ENCODE measurements around the gene GPC3. TPM values are rescaled to one million over a fixed set of nuclear protein-coding genes. Genes with fewer than 3 reads are reported as not detected.

The GPC3 gene
- polyA plus RNA-seq, 1 experiment: not detected

GRCh38 chrX:134004084-134004483 is 18.7 kb upstream of the GPC3 start:
- CTCF ChIA-PET: no interaction called here
- H3K27me3 ChIP-seq (ENCODE audit: control insufficient read depth, insufficient read depth, low read length): no peaks in the 10 kb centered on the region
- peak; percentile 3 for DNase-seq (ENCODE audit: low read depth)
- H3K4me3 ChIP-seq (ENCODE audit: low read depth, low read length): no peak overlapping the region
- POLR2A ChIA-PET: no interaction called here
- no peak for TF ChIP-seq CTCF (IDR thresholded peaks at IDR 0.05; ENCODE audit: insufficient read depth, low read depth, low read length)
- H3K36me3 ChIP-seq (ENCODE audit: control insufficient read depth, insufficient read depth, low read length): no peaks in the 10 kb centered on the region

- no peaks in the 10 kb centered on the region for H3K36me3 ChIP-seq (ENCODE audit: control insufficient read depth, insufficient read depth, low read length)
- ChIA-PET CTCF (no interaction called here), POLR2A (no interaction called here)
- H3K27me3 ChIP-seq (ENCODE audit: control insufficient read depth, insufficient read depth, low read length): no peaks in the 10 kb centered on the region
- no peak overlapping the region for H3K4me3 ChIP-seq (ENCODE audit: low read depth, low read length)
- DNase-seq (ENCODE audit: low read depth): no peak
- TF ChIP-seq CTCF (IDR thresholded peaks at IDR 0.05; ENCODE audit: insufficient read depth, low read depth, low read length): no peak
Observed at GRCh38 chrX:134002921-134003615, 17.7 kb upstream of the GPC3 start.

GRCh38 chrX:134000260-134001245 is 15.2 kb upstream of the GPC3 start:
- Histone ChIP-seq H3K27me3 (ENCODE audit: control insufficient read depth, insufficient read depth, low read length) (no peaks in the 10 kb centered on the region), H3K36me3 (ENCODE audit: control insufficient read depth, insufficient read depth, low read length) (no peaks in the 10 kb centered on the region), H3K4me3 (ENCODE audit: low read depth, low read length) (no peak overlapping the region)
- ChIA-PET CTCF (no interaction called here), POLR2A (no interaction called here)
- no peak for DNase-seq (ENCODE audit: low read depth)
- TF ChIP-seq CTCF (IDR thresholded peaks at IDR 0.05; ENCODE audit: insufficient read depth, low read depth, low read length): no peak

GRCh38 chrX:133999031-133999705 is 13.8 kb upstream of the GPC3 start:
- TF ChIP-seq CTCF (IDR thresholded peaks at IDR 0.05; ENCODE audit: insufficient read depth, low read depth, low read length): no peak
- POLR2A ChIA-PET: no interaction called here
- no peak for DNase-seq (ENCODE audit: low read depth)
- H3K4me3 ChIP-seq (ENCODE audit: low read depth, low read length): no peak overlapping the region
- no peaks in the 10 kb centered on the region for H3K36me3 ChIP-seq (ENCODE audit: control insufficient read depth, insufficient read depth, low read length)
- CTCF ChIA-PET: no interaction called here
- H3K27me3 ChIP-seq (ENCODE audit: control insufficient read depth, insufficient read depth, low read length): no peaks in the 10 kb centered on the region

- Histone ChIP-seq H3K36me3 (ENCODE audit: control insufficient read depth, insufficient read depth, low read length) (no peaks in the 10 kb centered on the region), H3K27me3 (ENCODE audit: control insufficient read depth, insufficient read depth, low read length) (no peaks in the 10 kb centered on the region), H3K4me3 (ENCODE audit: low read depth, low read length) (no peak overlapping the region)
- no peak for DNase-seq (ENCODE audit: low read depth)
- ChIA-PET POLR2A (no interaction called here), CTCF (no interaction called here)
- TF ChIP-seq CTCF (IDR thresholded peaks at IDR 0.05; ENCODE audit: insufficient read depth, low read depth, low read length): no peak
Observed at GRCh38 chrX:133995759-133996158, 10.4 kb upstream of the GPC3 start.

Data from BJ (cell line).